NCI-H1930 (cell line): Measurements from ENCODE around the gene AGAP3.
"Not testable (repeated sequence)": the region's sequence is repeated elsewhere in the genome, so short reads cannot be mapped to it uniquely, and the experiment has no call there.

Experiments used
- DNase-seq, 2 experiments: peaks; one replicate each; lab custom pipeline; 2025; lab: John Stamatoyannopoulos, UW

Gene AGAP3

DNA sequence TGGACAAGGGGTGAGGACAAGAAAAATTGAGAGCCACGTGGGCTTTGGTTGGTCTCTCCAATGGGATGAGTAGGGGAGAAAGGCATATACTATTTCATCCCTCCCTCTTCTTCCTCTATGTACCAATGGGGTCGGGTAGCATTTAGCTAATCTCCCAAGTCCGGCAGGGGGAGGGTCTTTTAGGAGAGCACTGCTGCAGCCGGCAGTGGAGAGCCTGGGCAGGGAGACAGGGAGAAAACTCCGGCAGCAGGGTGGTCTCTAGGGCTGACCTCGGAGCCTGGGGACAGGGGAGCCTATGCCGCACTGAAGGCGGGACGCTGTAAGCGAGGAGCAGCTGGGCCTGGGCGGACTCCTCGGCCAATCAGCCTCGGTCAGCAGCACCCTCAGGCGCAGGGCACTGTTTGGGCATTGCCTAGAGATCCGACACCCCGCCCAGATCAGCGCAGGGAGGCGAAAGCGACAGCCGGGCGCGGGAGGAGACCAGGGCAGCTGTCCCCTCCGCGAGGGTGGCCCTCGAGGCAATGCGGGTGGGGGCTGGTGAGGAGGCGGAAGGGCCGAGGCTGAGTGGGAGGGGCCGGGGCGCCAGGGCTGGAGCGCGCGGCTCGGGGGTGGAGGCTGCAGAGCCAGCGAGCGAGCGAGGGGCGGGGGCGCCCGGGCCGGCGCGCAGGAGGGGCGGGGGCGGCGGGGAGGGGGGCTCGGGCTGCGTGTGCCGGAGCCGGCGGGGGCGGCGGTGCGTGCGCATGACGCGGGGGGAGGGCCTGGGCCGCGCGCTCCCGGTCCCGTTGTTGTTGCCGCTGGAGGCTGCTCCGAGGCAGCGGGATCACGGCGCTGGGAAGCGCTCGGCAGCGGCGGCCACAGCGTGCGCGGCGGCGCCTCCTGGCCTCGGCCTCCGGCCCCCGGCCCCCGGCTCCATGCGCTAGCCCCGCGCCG, at the start of gene AGAP3:
Gene AGAP3 (plus strand): TSS at position 785 of the 930 bp plus-strand sequence. CDS start 267 bp downstream, outside the sequence.
- peak; percentile 82 to 84 for DNase-seq

DNA sequence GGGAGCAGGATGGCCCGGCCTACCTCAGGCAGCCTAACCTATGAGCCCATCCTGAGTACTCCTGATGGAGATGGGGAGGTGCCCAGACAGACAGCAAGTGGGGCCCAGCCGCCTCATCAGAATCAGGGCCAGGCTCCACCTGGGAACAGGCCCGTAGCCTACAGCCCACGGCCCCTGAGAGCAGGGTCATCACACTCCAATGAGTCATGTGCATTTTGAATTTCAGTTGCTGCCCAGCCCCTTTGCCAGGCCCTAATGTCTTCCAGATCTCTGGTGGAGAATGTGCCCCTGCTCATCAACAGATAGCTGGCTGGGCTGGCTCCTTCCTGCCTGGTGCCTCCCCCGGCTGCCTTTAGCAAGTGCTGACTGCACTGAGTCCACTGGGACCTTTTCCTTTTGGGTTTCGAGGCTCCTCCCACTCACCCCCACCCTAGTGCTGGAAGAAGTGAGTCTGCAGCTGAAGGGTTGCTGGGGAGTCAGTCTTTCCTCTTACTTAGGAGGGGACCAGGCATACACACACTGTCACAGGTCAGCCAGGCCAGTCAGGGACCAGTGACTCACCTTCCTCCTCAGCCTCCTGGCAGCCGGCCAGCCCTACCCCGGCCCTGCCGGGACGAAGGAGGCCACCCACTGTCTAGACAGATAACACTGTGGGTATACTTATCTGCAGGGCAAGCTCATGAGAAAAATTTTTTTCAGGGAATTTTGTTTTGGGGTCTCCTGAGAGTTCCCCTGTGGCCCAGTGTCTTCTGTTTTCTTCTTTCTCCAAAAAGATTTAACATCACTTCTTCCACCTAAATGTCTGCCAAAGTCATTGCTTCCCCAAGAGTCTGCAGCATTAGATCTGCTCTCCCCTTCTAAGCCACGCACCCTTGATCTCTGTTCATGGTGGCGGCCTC, 47.1 kb upstream of the AGAP3 start:
- DNase-seq = no peak

DNA sequence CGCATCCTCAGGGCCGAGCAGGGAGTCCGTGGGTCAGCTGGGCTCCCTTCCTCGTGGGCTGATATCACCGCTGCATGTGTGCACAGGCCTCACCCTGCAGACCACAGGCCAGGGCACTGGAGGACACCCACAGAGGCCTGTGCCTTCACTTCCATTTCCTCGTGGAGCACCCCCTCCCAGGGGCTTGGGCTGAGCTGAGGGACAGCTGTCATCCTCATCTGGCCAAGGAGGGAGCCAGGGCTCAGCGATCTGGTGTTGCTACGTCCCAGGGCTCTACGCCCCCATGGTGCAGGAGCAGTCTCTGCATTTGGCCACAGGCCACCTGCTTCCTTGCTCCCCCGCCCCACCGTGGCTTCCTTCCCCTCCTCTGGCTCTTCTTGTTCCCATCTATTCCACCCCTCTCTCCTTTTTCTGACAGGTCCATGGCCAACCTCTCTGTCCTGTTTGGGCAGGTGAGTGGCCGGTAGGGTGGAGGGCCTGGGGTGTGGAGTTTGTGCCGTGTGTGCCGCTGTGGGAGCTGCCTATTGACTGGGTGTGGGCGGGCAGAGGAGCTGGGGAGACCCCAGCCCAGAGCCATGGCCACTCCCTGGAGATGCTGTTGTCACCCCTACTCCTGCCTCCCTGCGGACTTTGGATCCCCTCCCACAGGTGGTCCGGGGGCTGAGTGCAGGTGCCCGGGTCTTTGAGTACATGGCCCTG, 46.3 kb upstream of the AGAP3 start:
- DNase-seq = no peak

- DNase-seq = no peak
These were observed 45.5 kb upstream of the AGAP3 start for GRCh38 chr7:151040616-151041375.

- DNase-seq = not testable (repeated sequence)
These were observed 42.8 kb upstream of the AGAP3 start for GRCh38 chr7:151043449-151043848.

DNA sequence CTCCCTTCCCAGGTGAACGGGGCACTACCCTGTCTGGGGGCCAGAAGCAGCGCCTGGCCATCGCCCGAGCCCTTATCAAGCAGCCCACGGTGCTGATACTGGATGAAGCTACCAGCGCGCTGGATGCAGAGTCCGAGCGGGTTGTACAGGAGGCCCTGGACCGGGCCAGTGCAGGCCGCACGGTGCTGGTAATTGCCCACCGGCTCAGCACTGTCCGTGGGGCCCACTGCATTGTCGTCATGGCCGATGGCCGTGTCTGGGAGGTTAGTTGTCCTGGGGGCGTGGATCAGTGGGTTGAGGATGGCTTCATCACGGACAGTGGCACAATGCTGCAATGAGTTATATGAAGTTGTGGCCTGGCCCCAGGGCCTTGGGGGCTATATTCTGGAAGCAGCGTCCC, 42.3 kb upstream of the AGAP3 start:
- DNase-seq = no peak

DNA sequence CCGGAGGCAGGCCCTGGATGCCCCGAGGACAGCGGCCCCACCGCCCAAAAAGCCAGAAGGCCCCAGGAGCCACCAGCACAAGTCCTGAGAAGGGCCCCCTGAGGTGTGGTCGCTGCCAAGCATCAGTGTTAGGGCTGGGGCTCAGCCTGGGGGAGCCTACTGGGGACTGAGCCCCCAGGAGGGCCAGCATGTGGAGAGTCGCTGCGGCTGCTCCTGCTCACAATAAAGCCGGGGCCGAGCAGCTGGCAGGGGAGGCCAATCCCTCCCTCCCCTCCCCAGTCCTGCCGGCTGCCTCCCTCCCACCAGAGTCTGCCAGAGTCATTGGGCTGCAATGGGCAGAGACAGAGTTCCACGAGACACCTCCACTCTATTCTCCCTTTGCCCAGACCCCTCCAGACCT, 41.0 kb upstream of the AGAP3 start:
- DNase-seq = no peak

- no peak for DNase-seq
These were observed 40.3 kb upstream of the AGAP3 start for GRCh38 chr7:151045967-151046366.

GRCh38 chr7:151046603-151047573, 39.4 kb upstream of the AGAP3 start:
- DNase-seq = no peak

GRCh38 chr7:151047976-151048815, 38.1 kb upstream of the AGAP3 start, which contains the start of gene ASIC3:
TSS of gene ASIC3 (plus strand) at chr7:151048531. CDS start at chr7:151048886, 355 bp downstream.
- no peak for DNase-seq

GRCh38 chr7:151048911-151049463, 37.3 kb upstream of the AGAP3 start:
- no peak for DNase-seq

- DNase-seq = no peak
These were observed 35.2 kb upstream of the AGAP3 start for GRCh38 chr7:151051108-151051507.

GRCh38 chr7:151053096-151053495, 33.2 kb upstream of the AGAP3 start:
- DNase-seq = no peak

- DNase-seq = no peak
These were observed 32.5 kb upstream of the AGAP3 start for GRCh38 chr7:151053751-151054150.

DNA sequence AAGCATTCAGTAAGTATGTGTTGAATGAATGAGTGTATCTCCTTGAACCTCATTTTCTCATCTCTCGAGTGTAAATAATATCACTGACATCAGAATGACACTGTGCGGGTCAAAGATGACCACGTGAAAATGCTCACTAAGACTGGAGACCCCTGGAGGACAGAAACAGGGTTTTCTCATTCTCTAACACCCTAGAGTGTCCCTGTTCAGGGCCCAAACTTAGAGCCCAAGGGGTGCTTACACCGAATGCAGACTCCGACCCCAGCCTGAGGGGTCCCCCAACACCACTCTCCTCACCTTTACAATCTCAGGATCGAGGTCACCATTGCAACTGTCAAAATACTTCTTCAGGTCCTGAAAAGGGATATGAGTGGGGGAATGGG, 30.0 kb upstream of the AGAP3 start:
- peak in 1 of 2 experiments; percentile 18 for DNase-seq

DNA sequence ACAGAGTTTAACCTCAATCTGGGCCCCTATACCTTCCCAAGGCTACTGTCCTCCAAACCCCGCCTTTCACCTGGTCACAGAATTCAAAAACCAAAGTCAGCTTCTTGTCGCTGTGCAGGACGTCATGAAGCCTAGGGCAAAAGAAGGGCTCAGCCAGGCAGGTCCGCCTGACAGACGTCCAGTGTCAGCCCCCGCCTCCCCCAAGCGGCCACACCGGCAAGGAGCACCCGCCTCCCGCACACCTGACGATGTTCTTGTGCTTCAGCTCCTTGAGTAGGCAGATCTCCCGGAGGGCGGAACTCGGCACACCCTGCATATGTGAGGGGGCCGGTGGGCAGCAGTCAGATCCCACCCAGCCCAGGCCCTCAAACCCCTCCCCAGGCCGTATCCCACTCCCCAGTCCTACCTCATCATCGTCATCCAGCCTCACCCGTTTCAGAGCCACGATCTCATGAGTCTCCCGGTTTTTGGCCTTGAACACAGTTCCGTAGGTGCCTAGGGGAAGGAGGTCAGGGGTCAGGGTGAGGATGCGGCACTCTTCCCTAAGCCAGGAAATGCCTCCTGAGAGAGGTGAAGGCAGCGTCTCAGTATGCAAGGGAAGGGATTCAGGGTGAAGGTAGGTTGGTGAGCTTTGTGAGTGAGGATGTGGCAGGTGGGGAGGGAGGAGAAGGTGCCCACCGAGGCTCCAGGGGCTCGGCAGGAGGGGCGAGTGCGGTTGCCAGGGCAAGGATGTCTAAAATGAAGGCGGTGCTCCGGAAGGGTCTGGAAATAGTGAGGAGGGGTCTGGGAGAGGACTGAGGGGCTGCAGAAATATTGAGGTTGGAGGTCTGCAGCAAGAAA, 29.4 kb upstream of the AGAP3 start:
- DNase-seq = no peak

GRCh38 chr7:151057506-151057988, 28.7 kb upstream of the AGAP3 start, which contains the start of gene CDK5:
TSS of gene CDK5 (minus strand) at chr7:151057897. CDS start at chr7:151057848, 49 bp downstream.
- peak; percentile 69 to 70 for DNase-seq
